Lung (tissue), 12 donors: ENCODE results near the gene KPTN. TPM values are rescaled to one million over a fixed set of nuclear protein-coding genes. Genes with fewer than 3 reads are reported as not detected.

Experiments used
- ATAC-seq: fragments of 200-7000 bp; cut with Tn5 transposase; one replicate; pipeline ENCODE4 v1.9.1; 2020; ENCODE audit warnings: moderate number of reproducible peaks; ENCODE audit not compliant: insufficient read depth, low FRiP score
- DNase-seq, 3 donors: peaks; one replicate each; pipeline ENCODE4 v3.0.0-alpha.2; 2013 to 2017
- H3K27ac ChIP-seq, 2 donors: one replicate each; pipeline ENCODE4 v1.5.1; 2013; ENCODE audit warnings: mild to moderate bottlenecking in 2 of 2, moderate library complexity in 2 of 2, control low read depth in 1 of 2, inconsistent platforms in 1 of 2, low read depth in 1 of 2, low read length in 1 of 2
- H3K27me3 ChIP-seq, 3 donors: one replicate each; pipeline ENCODE4 v1.5.1; 2013; ENCODE audit warnings: low read length in 2 of 3; ENCODE audit not compliant: control insufficient read depth in 3 of 3, insufficient read depth in 3 of 3
- H3K36me3 ChIP-seq, 4 donors: one replicate each; pipeline ENCODE4 v1.5.1; 2013; ENCODE audit warnings: low read length in 4 of 4, mild to moderate bottlenecking in 1 of 4, moderate library complexity in 1 of 4; ENCODE audit not compliant: control insufficient read depth in 4 of 4, insufficient read depth in 4 of 4
- H3K4me1 ChIP-seq, 5 donors: one replicate each; pipeline ENCODE4 v1.5.1; 2013; ENCODE audit warnings: low read length in 5 of 5, mild to moderate bottlenecking in 2 of 5, moderate library complexity in 1 of 5; ENCODE audit not compliant: control insufficient read depth in 5 of 5, insufficient read depth in 5 of 5
- H3K4me3 ChIP-seq: one replicate; pipeline ENCODE4 v1.5.1; 2013; ENCODE audit warnings: mild to moderate bottlenecking, control low read depth, moderate library complexity
- H3K9ac ChIP-seq, 2 donors: one replicate each; pipeline ENCODE4 v1.5.1; 2013; ENCODE audit warnings: low read length in 2 of 2, control low read depth in 1 of 2; ENCODE audit not compliant: insufficient read depth in 1 of 2
- H3K9me3 ChIP-seq, 4 donors: one replicate each; pipeline ENCODE4 v1.5.1; 2013; ENCODE audit warnings: low read length in 3 of 4, mild to moderate bottlenecking in 1 of 4, moderate library complexity in 1 of 4; ENCODE audit not compliant: control insufficient read depth in 4 of 4, insufficient read depth in 3 of 4
- CTCF ChIP-seq: IDR thresholded peaks from 2 replicates; pipeline ENCODE4 v1.5.1; 2012; ENCODE audit warnings: mild to moderate bottlenecking; ENCODE audit errors: control extremely low read depth, extremely low read depth
- WGBS, 2 donors: extraction: QIAGEN DNeasy Blood & Tissue Kit; methylation state at CpG; one replicate each; pipeline ENCODE4 v1.1.7; 2013; 5-methylcytosine and 5-hydroxymethylcytosine counted together
- polyA plus RNA-seq, 2 donors: library from polyadenylated mRNA; stranded (reverse); fragments of 200-250 nt; gene quantifications; one replicate each; pipeline ENCODE4 v1.2.1, GENCODE V29; 2013
- total RNA-seq, 2 donors: library from RNA; depleted of rRNA in 1 of 2; stranded (reverse); fragments of >200 nt in 1 of 2; gene quantifications; one replicate each; pipeline ENCODE4 v1.2.1, GENCODE V29; 2014 to 2021
- donor health status: control.
- donor health status: control.
- donor health status: Bipolar disorder and iron deficiency.
- donor health status: healthy.
- donor health status: DM: yes; HTN: yes; CAD: no.

KPTN gene
- total and polyA plus RNA-seq, 4 donors = 4.6 to 15.7 (median 12.9) TPM

GRCh38 chr19:47494729-47495128, 10.7 kb upstream of the KPTN start:
- Histone ChIP-seq H3K9ac (no peak overlapping the region), H3K27me3 (no peaks in the 10 kb centered on the region), H3K4me3 (no peak overlapping the region), H3K36me3 (peaks cover 0 to 86% (median 17%) of the 10 kb centered on the region in 4 donors), H3K27ac (no peak overlapping the region), H3K4me1 (no peaks in the 10 kb centered on the region), H3K9me3 (peaks cover 0 to 2% (median 0%) of the 10 kb centered on the region in 4 donors)
- no peak for ATAC-seq
- no peak for DNase-seq
- WGBS, 2 donors = 23 to 43% methylated on average over 9 of the region's 9 CpGs
- TF ChIP-seq CTCF = no peak

DNA sequence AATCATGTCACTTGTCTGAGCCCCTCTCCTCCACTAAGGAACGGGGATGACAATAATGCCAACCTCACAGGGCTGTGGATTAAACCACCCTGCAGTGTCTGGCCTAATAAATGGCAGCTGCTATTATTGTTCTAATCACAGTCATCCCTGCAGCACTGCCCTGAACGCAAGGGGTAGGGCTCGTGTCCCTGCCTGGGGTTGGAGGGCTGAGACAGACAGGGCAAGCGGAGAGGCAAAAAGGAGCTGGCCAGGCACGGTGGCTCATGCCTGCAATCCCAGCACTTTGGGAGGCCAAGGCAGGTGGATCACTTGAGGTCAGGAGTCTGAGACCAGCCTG, 10.2 kb upstream of the KPTN start:
- Histone ChIP-seq H3K9ac (no peak overlapping the region), H3K36me3 (peaks cover 0 to 87% (median 20%) of the 10 kb centered on the region in 4 donors), H3K4me3 (no peak overlapping the region), H3K27ac (no peak overlapping the region), H3K4me1 (no peaks in the 10 kb centered on the region), H3K9me3 (peaks cover 0 to 2% (median 0%) of the 10 kb centered on the region in 4 donors), H3K27me3 (no peaks in the 10 kb centered on the region)
- no peak for DNase-seq
- no peak for ATAC-seq
- TF ChIP-seq CTCF = no peak
- WGBS, 2 donors = 93% methylated on average over 5 of the region's 5 CpGs

DNA sequence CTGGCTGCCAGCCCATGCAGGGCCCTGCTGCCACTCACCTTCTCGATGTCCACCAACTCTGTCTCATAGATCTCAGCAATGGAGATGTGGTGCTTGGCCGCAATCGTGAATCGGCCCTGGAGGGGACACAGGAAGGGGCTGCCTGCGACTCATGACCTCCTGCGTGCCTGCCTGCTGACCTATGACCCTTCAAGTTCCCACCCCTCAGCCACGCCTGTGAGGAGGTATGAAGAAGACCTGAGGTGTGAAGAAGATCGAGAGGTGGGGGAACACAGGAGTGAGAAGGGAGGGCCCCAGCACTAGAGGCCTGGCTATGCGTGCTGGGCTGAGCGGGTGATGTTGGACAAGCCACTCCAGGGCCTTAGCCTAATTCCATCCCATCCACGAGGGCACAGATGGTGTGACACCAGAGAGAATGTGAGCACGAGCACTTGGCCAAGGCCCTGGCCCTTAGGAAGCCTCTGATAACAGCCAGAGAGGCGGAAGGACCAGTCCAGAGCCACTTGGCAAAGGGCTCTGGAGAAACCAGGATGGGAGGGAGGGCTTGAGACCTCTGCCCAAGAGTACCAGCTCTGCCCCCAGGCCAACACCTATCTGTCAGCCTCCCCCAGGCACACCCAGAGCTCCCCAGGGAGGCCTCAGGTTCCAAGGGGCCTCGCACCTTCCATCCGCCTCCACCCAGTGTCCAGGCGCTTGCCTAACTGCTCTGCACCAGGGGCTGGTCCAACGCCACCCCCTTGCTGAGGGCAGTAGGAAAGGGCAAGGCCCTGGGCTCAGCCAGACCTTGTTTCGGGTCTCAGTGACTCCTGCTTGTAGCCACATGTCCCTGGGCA, 9.6 kb upstream of the KPTN start:
- no peak overlapping the region for H3K9ac ChIP-seq
- WGBS, 2 donors = 86 to 94% methylated on average over 18 of the region's 18 CpGs
- H3K4me1 ChIP-seq = no peaks in the 10 kb centered on the region
- DNase-seq = no peak
- no peak overlapping the region for H3K27ac ChIP-seq
- no peak overlapping the region for H3K4me3 ChIP-seq
- TF ChIP-seq CTCF = no peak
- peaks cover 0 to 86% (median 22%) of the 10 kb centered on the region in 4 donors for H3K36me3 ChIP-seq
- peaks cover 0 to 2% (median 0%) of the 10 kb centered on the region in 4 donors for H3K9me3 ChIP-seq
- ATAC-seq = no peak
- no peaks in the 10 kb centered on the region for H3K27me3 ChIP-seq
